HG02852 (cell line): ENCODE measurements around the gene NDE1.
A peak's percentile ranks its signal among the peaks of the same experiment; 100 is the strongest.
"Not testable (repeated sequence)": the region's sequence is repeated elsewhere in the genome, so short reads cannot be mapped to it uniquely, and the experiment has no call there.

Experiments
- ATAC-seq: cut with Tn5 transposase; IDR thresholded peaks from one replicate; pipeline ENCODE4 v1.9.1; 2021; ENCODE audit warnings: mild to moderate bottlenecking, moderate library complexity; ENCODE audit not compliant: unreplicated experiment

The NDE1 gene

DNA sequence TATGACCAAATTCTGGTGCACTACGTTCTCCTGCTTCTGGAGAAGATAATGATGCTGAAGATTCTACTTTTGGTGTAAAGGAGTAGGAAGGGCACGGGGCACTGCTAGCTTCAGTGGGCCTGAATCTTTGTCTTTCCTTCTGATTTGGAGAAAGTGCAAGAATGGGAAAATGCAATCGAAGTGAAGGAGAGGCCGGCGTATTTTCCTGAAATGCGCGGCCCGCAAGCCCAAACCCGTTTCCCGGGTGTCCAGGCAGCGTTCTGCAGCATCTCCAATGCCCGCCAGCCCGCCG lies 372 bp upstream of the NDE1 start:
- ATAC-seq = no peak

DNA sequence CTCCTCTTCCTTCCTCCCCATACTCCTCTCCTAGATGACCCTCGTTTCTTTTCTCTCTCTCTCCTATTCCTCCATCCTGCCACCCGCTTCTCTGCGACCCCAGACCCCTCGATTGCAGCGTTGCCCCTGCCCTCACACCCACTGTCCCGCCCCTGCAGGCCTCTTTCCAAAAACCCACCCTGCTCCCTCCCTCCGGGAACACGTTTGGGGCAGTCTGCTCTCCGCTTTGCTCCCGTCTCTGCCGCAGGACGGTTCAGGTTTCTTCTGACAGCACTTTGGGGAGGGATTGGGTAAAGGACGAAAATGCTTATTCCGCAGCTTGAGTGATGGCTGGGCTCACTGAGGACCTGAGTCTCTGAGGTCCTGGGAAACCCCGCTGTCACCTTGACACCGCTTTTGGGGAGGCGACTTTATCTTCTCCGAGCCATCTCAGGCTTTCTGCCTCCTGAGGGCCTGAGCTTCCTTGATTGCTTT lies 690 bp downstream of the NDE1 start:
- ATAC-seq = peak; percentile 39

DNA sequence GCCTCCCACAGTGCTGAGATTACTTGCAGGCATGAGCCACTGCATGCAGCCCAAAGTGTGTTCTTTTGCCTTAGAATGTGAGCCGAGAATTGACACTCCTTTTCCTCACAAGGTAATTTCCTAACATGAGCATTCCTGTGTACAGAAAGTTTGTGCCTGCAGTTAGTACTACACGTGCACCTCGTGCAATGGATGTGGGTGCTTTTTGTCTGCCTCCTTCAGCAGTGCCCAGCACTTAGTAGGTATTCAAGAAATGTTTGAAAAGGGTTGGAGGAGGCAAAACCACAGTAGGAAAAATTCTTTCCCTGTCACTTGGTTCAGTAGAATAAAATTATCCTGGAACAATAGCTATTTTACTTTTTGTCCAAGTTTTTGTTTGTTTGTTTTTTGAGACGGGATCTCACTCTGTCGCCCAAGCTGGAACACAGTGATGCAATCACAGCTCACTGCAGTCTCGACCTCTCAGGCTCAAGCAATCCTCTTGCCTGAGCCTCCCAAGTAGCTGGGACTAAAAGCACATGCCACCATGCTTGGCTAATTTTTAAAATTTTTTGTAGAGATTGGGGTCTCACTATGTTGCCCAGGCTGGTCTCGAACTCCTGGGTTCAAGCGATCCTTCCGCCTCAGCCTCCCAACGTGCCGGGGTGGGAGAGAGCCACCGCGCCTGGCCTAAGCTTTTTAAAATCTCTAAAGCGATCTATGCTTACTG lies 2.4 kb downstream of the NDE1 start:
- ATAC-seq = no peak

DNA sequence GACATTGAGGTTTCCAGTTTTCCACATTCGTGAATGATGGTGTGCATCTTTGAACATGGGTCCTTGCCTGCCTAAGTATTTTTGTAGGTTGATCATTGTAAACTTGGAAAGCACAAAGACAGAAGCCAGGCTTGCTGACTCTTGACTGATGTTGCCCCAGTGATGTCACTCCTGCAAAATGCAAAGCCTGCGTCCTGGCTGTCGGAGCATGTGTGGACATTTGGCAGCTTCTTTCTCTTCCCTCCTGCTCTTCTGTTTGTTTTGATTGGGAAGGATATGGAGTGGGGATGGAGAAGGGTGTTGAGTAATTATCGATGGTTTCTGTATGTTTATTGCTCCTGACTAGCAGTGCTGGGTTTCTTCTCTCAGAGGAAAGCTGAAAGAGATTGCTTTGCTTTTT lies 3.2 kb downstream of the NDE1 start:
- no peak for ATAC-seq

- no peak for ATAC-seq
These were observed 4.5 kb downstream of the NDE1 start for GRCh38 chr16:15654591-15654990.

DNA sequence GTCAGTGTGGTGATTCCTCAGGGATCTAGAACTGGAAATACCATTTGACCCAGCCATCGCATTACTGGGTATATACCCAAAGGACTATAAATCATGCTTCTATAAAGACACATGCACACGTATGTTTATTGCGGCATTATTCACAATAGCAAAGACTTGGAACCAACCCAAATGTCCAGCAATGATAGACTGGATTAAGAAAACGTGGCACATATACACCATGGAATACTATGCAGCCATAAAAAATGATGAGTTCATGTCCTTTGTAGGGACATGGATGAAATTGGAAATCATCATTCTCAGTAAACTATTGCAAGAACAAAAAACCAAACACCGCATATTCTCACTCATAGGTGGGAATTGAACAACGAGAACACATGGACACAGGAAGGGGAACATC lies 5.5 kb downstream of the NDE1 start:
- not testable (repeated sequence) for ATAC-seq

DNA sequence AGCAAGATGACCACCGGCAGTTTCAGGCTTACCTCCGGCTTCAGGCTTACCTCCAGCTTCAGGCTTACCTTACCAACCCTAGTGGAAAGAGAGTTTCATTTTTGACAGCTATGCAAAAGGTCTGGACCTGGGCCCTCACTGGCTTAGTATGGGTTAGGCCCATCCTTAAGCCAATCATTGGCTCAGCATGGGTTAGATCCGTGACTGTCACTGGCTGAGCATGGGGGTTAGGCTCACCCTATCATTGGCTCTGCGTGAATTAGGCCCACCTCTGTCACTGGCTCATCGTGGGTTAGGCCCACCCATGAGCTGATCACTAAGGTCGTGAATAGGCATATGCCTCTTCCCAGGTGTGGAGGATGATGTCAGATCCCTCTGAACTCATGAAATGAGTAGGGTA lies 8.1 kb downstream of the NDE1 start:
- ATAC-seq = no peak

DNA sequence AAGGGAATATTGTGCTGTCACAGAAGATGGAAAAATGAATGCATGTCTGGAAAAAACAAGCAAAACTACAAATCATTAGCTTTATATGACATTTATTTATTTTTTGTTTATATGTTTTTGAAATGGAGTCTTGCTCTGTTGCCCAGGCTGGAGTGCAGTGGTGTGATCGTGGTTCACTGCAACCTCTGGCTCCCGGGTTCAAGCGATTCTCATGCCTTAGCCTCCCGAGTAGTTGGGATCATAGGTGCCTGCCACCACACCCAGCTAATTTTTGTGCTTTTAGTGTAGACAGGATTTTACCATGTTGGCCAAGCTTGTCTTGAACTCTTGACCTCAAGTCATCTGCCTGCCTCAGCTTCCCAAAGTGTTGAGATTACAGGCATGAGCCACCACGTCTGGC lies 8.5 kb downstream of the NDE1 start:
- ATAC-seq = no peak

DNA sequence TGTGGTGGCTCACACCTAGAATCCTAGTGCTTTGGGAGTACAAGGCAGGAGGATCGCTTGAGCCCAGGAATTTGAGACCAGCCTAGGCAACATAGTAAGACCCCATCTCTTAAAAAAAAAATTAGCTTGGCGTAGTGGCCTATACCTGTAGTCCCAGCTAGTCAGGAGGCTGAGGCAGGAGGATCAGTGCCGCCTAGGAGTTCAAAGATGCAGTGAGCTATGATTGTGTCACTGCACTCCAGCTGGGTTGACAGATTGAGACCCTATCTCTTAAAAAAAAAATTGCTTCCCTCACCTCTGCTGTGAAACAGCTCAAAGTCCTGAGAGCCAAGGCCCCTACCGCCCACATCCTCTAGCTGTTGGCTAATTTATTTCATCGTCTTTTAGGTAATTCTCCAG lies 10.2 kb downstream of the NDE1 start:
- ATAC-seq = no peak

DNA sequence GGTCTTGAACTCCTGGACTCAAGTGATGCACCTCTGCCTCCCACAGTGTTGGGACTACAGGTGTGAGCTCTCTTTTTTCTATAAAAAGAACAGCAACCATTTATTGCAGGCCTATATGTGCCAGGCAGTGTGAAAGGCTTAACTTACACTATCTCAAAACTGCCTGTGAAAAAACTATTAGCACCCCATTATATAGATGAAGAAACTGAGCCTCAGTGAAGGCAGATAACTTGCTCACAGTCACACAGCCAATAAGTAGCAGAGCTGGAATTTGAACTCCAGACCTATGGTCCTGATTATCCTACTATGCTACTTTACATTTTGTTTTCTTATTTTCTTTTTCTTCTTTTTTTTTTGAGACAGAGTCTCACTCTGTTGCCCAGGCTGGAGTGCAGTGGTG lies 15.1 kb downstream of the NDE1 start:
- no peak for ATAC-seq

- ATAC-seq = no peak
These were observed 17.2 kb downstream of the NDE1 start for GRCh38 chr16:15667091-15667742.

GRCh38 chr16:15671530-15672117 lies 21.6 kb downstream of the NDE1 start:
- ATAC-seq = no peak

DNA sequence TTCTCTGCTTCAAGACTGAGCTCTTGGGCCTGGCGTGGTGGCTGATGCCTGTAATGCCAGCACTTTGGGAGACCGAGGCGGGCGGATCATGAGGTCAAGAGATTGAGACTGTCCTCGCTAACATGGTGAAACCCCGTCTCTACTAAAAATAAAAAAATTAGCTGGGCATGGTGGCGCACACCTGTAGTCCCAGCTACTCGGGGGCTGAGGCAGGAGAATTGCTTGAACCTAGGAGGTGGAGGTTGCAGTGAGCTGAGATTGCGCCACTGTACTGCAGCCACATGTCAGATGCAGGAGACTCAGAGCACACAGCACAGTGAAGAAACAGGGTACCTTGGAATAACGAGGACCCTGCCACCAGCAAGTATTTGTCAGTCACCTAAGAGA lies 22.1 kb downstream of the NDE1 start:
- ATAC-seq = not testable (repeated sequence)

GRCh38 chr16:15672514-15673167 lies 22.6 kb downstream of the NDE1 start:
- ATAC-seq = no peak

DNA sequence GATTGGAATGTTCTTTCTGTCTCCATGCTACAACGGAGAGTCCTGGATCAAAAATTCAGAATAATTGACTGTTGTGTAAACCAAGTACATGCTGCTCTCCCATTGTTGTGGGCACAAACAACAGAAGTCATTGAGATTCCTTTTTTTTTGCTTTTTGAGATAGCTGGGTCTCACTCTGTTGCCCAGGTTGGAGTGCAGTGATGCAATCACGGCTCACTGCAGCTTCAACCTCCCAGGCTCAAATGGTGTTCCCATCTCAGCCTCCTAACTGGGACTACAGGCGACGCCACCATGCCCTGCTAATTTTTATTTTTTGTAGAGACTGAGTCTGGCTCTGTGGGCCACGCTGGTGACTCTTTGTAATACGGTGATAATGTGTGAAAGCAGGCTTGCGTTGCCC lies 24.5 kb downstream of the NDE1 start:
- no peak for ATAC-seq

GRCh38 chr16:15676506-15676905 lies 26.5 kb downstream of the NDE1 start:
- ATAC-seq = no peak

GRCh38 chr16:15677447-15677846 lies 27.4 kb downstream of the NDE1 start:
- ATAC-seq = no peak

DNA sequence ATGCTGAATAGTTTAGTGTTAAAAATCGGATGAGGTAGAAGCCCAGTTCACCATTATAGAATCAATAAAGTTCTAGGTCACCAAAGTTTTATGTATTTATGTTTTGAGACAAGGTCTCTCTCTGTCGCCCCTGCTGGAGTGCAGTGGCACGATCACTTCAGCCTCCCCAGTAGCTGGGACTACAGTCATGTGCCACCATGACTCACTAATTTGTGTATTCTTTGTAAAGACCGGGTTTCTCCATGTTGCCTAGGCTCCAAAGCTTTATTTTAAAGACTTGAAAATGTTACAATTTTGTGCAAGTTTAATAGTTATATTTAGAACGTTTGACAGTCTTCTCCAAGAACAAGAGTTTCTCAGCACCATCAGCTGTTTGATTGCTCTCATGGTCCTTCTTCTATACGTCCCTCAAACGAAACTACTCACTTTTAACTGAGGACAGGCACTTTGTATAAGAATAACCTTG lies 32.1 kb downstream of the NDE1 start:
- ATAC-seq = no peak

DNA sequence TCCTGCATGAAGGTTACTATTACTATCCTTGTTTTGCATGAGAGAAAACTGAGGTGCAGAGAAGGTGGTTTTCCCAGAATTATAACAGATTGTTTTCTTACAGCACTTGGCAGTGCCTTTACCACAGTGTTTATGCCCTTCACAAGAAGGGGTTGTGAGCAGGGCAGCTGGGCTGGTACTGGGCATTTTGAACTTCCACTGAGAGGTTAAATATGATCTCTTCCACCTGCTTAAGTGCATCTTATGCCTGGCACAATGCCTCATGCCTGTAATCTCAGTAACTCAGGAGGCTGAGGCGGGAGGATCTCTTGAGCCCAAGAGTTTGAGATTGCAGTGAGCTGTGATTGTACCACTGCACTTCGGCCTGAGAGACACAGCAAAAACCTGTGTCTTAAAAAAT lies 36.2 kb downstream of the NDE1 start:
- ATAC-seq = no peak

DNA sequence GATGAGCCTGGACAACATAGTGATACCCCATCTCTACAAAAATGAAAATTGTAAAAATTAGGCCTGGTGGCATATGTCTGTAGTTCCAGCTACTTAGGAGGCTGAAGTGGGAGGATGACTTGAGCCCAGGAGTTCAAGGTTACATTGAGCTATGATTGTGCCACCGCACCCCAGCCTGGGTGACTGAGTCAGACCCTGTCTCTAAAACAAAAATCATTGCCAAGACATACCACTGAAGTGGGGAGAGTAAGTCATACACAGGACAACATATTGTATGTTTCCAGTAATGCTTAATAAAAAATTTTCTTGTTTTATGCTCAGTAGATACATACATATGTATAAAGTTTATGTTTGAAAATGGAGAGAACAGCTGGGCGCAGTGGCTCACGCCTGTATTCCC lies 39.2 kb downstream of the NDE1 start:
- no peak for ATAC-seq

- ATAC-seq = no peak
These were observed 40.3 kb downstream of the NDE1 start for GRCh38 chr16:15690296-15690695.

DNA sequence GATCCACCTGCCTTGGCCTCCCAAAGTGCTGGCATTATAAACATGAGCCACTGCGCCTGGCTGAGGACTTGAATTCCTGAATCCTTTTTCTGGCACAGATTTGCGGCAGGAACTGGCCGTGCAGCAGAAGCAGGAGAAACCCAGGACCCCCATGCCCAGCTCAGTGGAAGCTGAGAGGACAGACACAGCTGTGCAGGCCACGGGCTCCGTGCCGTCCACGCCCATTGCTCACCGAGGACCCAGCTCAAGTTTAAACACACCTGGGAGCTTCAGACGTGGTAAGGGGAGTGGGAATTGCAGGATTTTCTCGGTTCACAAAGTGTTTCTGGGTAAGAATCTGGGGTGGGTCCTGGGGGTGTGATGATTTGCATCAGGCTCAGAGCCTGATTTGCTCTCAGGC lies 41.0 kb downstream of the NDE1 start:
- ATAC-seq = no peak
